PC-3 (cell line): ENCODE data around the gene CGRRF1. TPM values are rescaled to one million over a fixed set of nuclear protein-coding genes. Genes with fewer than 3 reads are reported as not detected.
A peak's percentile ranks its signal among the peaks of the same experiment; 100 is the strongest.

ENCODE experiments used
- ATAC-seq: fragments of 200-7000 bp; cut with Tn5 transposase; 2 replicates; pipeline ENCODE4 v1.9.1; 2020; ENCODE audit warnings: mild to moderate bottlenecking, moderate library complexity
- BruUV-seq: library from RNA; stranded (reverse); fragments of 400-500 nt; replicated peaks from 2 replicates; lab custom pipeline; 2021; lab: Mats Ljungman, UMichigan
- CTCF ChIA-PET: fragments of 300-600 bp; sonication (Branson Sonifier 250); formaldehyde crosslinking; loops from one replicate; lab custom pipeline; 2022; ENCODE audit warnings: antibody characterized with exemption; lab: Charles Lee
- POLR2A ChIA-PET: fragments of 300-600 bp; sonication (Branson Sonifier 250); formaldehyde crosslinking; loops from one replicate; lab custom pipeline; 2022; ENCODE audit warnings: antibody characterized with exemption; ENCODE audit not compliant: unreplicated experiment; lab: Charles Lee
- DNase-seq: peaks from one replicate; pipeline ENCODE4 v3.0.0-alpha.2; 2015
- H2AFZ ChIP-seq: fragments of 300-600 bp; sonication (generic); 2 replicates; pipeline ENCODE4 v1.6.0; 2016; ENCODE audit warnings: antibody characterized with exemption, low read length
- H3F3A ChIP-seq: fragments of 300-600 bp; sonication (generic); one replicate; pipeline ENCODE4 v1.6.0; 2017; ENCODE audit warnings: antibody characterized with exemption, low read length, control low read depth, mild to moderate bottlenecking; ENCODE audit not compliant: unreplicated experiment
- H3K27ac ChIP-seq: fragments of 300-600 bp; sonication (generic); 2 replicates; pipeline ENCODE4 v1.5.1; 2016; ENCODE audit warnings: mild to moderate bottlenecking, low read length
- H3K27me3 ChIP-seq: fragments of 300-600 bp; sonication (generic); 2 replicates; pipeline ENCODE4 v1.6.1; 2016; ENCODE audit warnings: low read length, mixed read lengths
- H3K36me3 ChIP-seq: fragments of 300-600 bp; sonication (generic); 2 replicates; pipeline ENCODE4 v1.6.1; 2016; ENCODE audit warnings: low read depth, mixed run types, low read length, mixed read lengths
- H3K4me1 ChIP-seq: fragments of 300-600 bp; sonication (generic); 2 replicates; pipeline ENCODE4 v1.5.1; 2016; ENCODE audit warnings: low read length; ENCODE audit not compliant: insufficient read depth
- H3K4me2 ChIP-seq: fragments of 300-600 bp; sonication (generic); 2 replicates; pipeline ENCODE4 v1.6.0; 2016; ENCODE audit warnings: low read length
- H3K4me3 ChIP-seq: fragments of 300-600 bp; sonication (generic); 2 replicates; pipeline ENCODE4 v1.5.1; 2016; ENCODE audit warnings: mild to moderate bottlenecking, low read length, mixed read lengths
- H3K79me2 ChIP-seq: fragments of 300-600 bp; sonication (generic); 2 replicates; pipeline ENCODE4 v1.6.1; 2017; ENCODE audit warnings: low read length, mixed read lengths
- H3K9ac ChIP-seq: fragments of 300-600 bp; sonication (generic); 2 replicates; pipeline ENCODE4 v1.6.0; 2016; ENCODE audit warnings: mild to moderate bottlenecking, low read length
- H3K9me2 ChIP-seq: fragments of 300-600 bp; sonication (generic); replicated peaks from 2 replicates; pipeline ENCODE4 v1.6.1; 2016; ENCODE audit warnings: mixed run types, low read length, mixed read lengths
- H3K9me3 ChIP-seq: fragments of 300-600 bp; sonication (generic); 2 replicates; pipeline ENCODE4 v1.6.1; 2016; ENCODE audit warnings: low read length, mixed read lengths
- H4K20me1 ChIP-seq: fragments of 300-600 bp; sonication (generic); 2 replicates; pipeline ENCODE4 v1.6.1; 2016; ENCODE audit warnings: low read length, mixed read lengths
- EZH2 ChIP-seq: fragments of 300-600 bp; sonication (generic); IDR thresholded peaks from one replicate; pipeline ENCODE4 v1.6.1; 2017; ENCODE audit warnings: antibody characterized with exemption, mild to moderate bottlenecking, low read length; ENCODE audit not compliant: unreplicated experiment
- EZH2phosphoT487 ChIP-seq: fragments of 300-600 bp; sonication (generic); IDR thresholded peaks from 2 replicates; pipeline ENCODE4 v1.6.1; 2018; ENCODE audit warnings: mild to moderate bottlenecking, antibody characterized with exemption, low read length, borderline replicate concordance
- intact Hi-C: fragments of 100-400 bp; cut with micrococcal nuclease; formaldehyde crosslinking; loops from 2 replicates; pipeline ENCODE4 v1.9.0; 2023
- total RNA-seq: library from RNA; depleted of rRNA; stranded (reverse); fragments of >200 nt; gene quantifications from 2 replicates; pipeline ENCODE4 v1.2.3, GENCODE V29; 2014
- TF ChIP-seq, protein P1 (sequence below): fragments of 300-600 bp; sonication (generic); conservative IDR thresholded peaks from 2 replicates; pipeline ENCODE4 v1.5.1; 2017; ENCODE audit warnings: antibody characterized with exemption, low read depth, mild to moderate bottlenecking, low read length

CGRRF1 gene
- total RNA-seq, 1 experiment from 2014 or later: 31.3 TPM

DNA sequence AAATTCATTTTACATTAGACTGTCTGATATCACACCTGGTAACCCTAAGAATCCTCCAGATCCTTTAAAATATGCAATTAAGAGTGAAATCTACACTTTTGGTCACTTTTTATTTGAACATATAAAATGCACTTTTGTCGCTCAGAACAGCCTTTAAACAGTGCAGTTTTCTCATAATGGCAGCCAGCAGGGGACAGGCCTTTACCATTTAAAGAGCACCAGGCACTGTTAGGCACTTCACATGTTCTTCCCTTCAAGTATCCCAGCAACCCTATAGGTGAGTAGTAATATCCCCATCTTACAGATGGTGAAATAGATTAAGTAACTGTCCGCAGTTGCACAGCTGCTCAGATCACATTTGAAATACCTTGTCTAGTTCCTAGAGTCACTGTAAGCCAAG is 45.9 kb downstream of the CGRRF1 start:
- Histone ChIP-seq H3K79me2 (no peaks in the 10 kb centered on the region), H3K4me1 (no peaks in the 10 kb centered on the region), H3F3A (no peaks in the 10 kb centered on the region), H3K4me3 (no peak overlapping the region), H3K27me3 (no peaks in the 10 kb centered on the region), H3K27ac (no peak overlapping the region), H3K9ac (no peak overlapping the region), H2AFZ (no peak overlapping the region), H3K9me2 (no peaks in the 10 kb centered on the region), H4K20me1 (no peaks in the 10 kb centered on the region), H3K4me2 (no peak overlapping the region), H3K9me3 (no peaks in the 10 kb centered on the region), H3K36me3 (no peaks in the 10 kb centered on the region)
- intact Hi-C loops: loop anchor here (1.0 kb wide), 1 partner anchor 251 kb away; no protein-coding TSS in a partner anchor
- BruUV-seq: no TSS peak
- peak; percentile 51 for DNase-seq
- ATAC-seq: peak; percentile 84
- CTCF ChIA-PET: no interaction called here
- TF ChIP-seq, protein P1, sequence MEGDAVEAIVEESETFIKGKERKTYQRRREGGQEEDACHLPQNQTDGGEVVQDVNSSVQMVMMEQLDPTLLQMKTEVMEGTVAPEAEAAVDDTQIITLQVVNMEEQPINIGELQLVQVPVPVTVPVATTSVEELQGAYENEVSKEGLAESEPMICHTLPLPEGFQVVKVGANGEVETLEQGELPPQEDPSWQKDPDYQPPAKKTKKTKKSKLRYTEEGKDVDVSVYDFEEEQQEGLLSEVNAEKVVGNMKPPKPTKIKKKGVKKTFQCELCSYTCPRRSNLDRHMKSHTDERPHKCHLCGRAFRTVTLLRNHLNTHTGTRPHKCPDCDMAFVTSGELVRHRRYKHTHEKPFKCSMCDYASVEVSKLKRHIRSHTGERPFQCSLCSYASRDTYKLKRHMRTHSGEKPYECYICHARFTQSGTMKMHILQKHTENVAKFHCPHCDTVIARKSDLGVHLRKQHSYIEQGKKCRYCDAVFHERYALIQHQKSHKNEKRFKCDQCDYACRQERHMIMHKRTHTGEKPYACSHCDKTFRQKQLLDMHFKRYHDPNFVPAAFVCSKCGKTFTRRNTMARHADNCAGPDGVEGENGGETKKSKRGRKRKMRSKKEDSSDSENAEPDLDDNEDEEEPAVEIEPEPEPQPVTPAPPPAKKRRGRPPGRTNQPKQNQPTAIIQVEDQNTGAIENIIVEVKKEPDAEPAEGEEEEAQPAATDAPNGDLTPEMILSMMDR: peak; percentile 74
- TF ChIP-seq EZH2: no peak
- POLR2A ChIA-PET: no interaction called here

DNA sequence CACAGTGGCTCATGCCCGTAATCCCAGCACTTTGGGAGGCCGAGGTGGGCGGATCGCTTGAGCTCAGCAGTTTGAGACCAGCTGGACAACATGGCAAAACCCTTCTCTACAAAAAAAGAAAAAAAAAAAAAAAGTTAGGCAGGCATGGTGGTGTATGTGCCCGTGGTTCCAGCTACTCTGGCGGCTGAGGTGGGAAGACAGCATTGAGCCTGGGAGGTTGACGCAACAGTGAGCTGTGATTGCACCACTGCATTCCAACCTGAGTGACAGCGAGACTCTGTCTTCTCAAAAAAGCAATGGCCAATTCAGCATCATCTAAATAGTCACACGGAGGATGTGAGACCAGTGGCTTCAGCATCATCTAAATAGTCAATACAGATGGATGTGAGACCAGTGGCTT is 46.8 kb downstream of the CGRRF1 start:
- no peaks in the 10 kb centered on the region for H3F3A ChIP-seq
- no peak overlapping the region for H3K4me3 ChIP-seq
- TF ChIP-seq, protein P1: no peak
- TF ChIP-seq EZH2 (no peak), EZH2phosphoT487 (no peak)
- ChIA-PET CTCF (no interaction called here), POLR2A (no interaction called here)
- no peak for DNase-seq
- H3K4me2 ChIP-seq: no peak overlapping the region
- no peaks in the 10 kb centered on the region for H3K9me2 ChIP-seq
- no peaks in the 10 kb centered on the region for H4K20me1 ChIP-seq
- intact Hi-C loops: no loop called here
- no peaks in the 10 kb centered on the region for H3K79me2 ChIP-seq
- no peak overlapping the region for H2AFZ ChIP-seq
- no peaks in the 10 kb centered on the region for H3K4me1 ChIP-seq
- H3K9me3 ChIP-seq: no peaks in the 10 kb centered on the region
- no TSS peak for BruUV-seq
- no peaks in the 10 kb centered on the region for H3K27me3 ChIP-seq
- no peak overlapping the region for H3K9ac ChIP-seq
- H3K36me3 ChIP-seq: no peaks in the 10 kb centered on the region
- ATAC-seq: no peak
- no peak overlapping the region for H3K27ac ChIP-seq

DNA sequence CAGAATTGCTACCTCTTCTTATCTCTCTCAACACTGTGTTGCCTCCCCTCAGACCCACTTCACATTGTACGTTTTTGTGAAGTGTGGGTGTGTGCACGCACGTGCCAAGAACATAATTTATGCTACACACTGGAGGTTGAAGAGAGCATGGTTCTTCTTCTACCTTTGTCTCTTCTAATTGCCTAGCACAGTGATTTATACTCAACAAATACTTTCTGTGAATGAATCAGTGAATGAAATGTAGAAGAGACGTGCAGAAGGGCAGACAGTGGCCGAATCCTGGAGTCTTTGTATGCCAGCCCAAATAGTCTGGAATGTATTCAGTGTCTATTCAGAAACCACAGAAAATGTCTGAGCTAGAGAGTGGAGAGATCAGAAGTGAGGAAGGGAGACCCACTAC is 52.6 kb downstream of the CGRRF1 start:
- no peak overlapping the region for H3K4me2 ChIP-seq
- peaks cover 6% of the 10 kb centered on the region for H3F3A ChIP-seq
- H3K27ac ChIP-seq: no peak overlapping the region
- no peaks in the 10 kb centered on the region for H3K9me3 ChIP-seq
- H3K9ac ChIP-seq: no peak overlapping the region
- H4K20me1 ChIP-seq: no peaks in the 10 kb centered on the region
- H2AFZ ChIP-seq: no peak overlapping the region
- no peaks in the 10 kb centered on the region for H3K36me3 ChIP-seq
- intact Hi-C loops: loop anchor here (5.0 kb wide), 1 partner anchor 420 kb away; no protein-coding TSS in a partner anchor
- peaks cover 13% of the 10 kb centered on the region for H3K4me1 ChIP-seq
- no peaks in the 10 kb centered on the region for H3K9me2 ChIP-seq
- ChIA-PET CTCF (interaction anchor here (6.3 kb wide), 1 partner anchor 212 kb away, joined by 154 read pairs; no protein-coding TSS in a partner anchor), POLR2A (no interaction called here)
- no peaks in the 10 kb centered on the region for H3K27me3 ChIP-seq
- DNase-seq: no peak
- H3K79me2 ChIP-seq: peaks cover 12% of the 10 kb centered on the region
- ATAC-seq: no peak
- BruUV-seq: no TSS peak
- TF ChIP-seq, protein P1: no peak
- TF ChIP-seq EZH2phosphoT487 (no peak), EZH2 (no peak)
- no peak overlapping the region for H3K4me3 ChIP-seq
